GM13976 (cell line): ENCODE data around the gene ADCYAP1R1.

Experiments used
- DNase-seq: peaks from one replicate; pipeline ENCODE4 v3.0.0; 2012; ENCODE audit warnings: low spot score
- CTCF ChIP-seq: IDR thresholded peaks from 2 replicates; pipeline ENCODE4 v1.5.1; 2012; ENCODE audit warnings: borderline replicate concordance, mild to moderate bottlenecking; ENCODE audit not compliant: insufficient read depth; ENCODE audit errors: extremely low read depth, missing control alignments, control extremely low read depth
- in situ Hi-C: fragments of 300-500 bp; cut with MboI; formaldehyde crosslinking; loops from one replicate; pipeline ENCODE4 v1.12.0; 2022; ENCODE audit warnings: low sequenced_read_pairs, mixed read lengths, inconsistent platforms; ENCODE audit not compliant: unreplicated experiment

ADCYAP1R1 gene

DNA sequence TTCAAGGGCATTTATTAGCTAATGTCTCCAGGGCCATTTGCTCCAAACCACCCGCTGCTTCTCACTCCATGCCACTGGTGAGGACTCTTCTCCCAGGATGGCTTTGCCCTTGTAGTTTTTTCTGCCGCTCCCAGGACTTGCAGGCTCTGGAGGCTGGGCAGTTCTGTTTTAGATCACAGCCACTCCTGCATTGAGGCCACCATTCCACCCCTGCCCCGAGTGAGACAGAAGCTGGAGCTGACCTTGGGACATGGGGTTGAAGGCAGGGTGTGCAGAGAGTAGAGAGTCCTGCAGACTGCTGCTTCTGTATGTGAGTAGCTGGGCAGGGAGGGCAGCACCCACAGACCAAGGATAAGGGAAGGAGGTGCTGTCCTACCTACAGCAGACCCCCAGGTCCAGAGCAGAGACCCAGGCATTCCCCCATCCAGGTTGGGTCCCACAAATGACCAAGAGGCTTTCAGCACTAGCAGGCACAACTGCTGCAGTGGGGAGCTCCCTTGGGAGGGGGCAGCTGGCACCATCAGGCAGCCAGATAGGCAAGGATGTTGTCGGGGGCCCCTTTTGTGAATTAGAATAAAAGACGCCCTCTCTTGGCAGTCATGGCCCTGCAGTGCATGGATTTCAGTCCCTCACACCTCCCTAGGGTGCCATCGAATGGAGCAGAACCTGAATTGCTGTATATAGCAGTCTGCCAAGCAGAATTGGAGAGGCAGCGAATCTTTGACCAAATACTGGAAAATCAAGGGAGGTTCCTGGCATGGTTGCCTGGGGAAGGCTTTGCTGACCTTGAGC, 22.7 kb upstream of the ADCYAP1R1 start:
- in situ Hi-C loops: no loop called here
- no peak for DNase-seq
- no peak for TF ChIP-seq CTCF

DNA sequence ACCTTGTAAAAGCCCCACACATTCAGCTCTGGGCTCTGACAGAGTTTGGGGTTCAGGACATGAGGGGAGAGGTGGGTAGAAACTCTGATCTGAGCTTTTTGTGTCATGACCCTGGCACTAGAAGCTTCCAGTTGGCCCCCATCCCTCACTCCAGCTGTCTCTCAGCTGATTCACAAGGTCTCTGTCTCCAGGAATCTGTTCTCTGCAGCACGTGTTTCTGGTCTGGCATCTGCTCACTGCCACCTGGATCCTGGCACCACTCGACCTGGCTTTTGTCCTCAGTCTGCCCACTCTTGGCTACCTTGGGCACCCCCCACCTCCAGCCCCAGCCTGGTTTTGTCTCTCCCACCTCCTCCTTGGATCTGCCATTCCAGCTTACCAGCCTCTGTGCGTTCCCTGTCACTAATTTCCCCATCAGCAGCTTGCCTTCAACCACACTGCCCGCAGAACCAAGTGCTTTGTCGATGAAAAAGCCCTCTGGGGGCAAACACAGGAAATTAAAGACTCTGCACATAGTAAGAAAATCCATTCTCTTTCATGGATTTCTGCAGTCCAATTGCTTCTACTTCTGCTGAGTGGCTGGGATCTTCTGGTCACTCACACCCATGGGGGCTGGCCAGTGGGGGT, 18.3 kb upstream of the ADCYAP1R1 start:
- no peak for TF ChIP-seq CTCF
- DNase-seq: no peak
- in situ Hi-C loops: no loop called here

GRCh38 chr7:31036924-31037323, 15.2 kb upstream of the ADCYAP1R1 start:
- in situ Hi-C loops: no loop called here
- DNase-seq: no peak
- no peak for TF ChIP-seq CTCF

DNA sequence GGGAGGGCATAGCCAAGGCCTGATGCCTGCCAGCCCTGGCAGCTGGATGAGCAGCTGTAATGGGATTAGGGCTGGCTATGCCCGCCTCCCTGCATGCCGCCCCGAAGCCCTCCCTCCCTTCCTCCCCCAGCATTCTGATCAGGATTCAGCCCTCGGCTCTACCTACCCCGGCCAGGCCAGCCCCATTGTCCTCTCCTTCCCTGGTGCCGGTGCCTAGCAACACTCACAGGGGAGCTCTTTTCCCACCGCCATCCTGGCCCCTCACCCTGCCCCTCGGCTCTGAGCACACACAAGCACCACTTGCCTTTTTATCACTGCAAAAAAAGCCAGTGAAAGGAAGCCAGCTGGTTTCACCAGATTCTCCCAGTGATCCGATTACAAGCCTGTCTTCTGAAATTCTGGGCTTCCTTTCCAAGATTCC, 9.0 kb upstream of the ADCYAP1R1 start:
- no peak for TF ChIP-seq CTCF
- in situ Hi-C loops: no loop called here

GRCh38 chr7:31044529-31044928, 7.6 kb upstream of the ADCYAP1R1 start:
- no peak for TF ChIP-seq CTCF
- in situ Hi-C loops: no loop called here
- DNase-seq: no peak

More for the DNA sequence above, 9.0 kb upstream of the ADCYAP1R1 start:
- no peak for DNase-seq

GRCh38 chr7:31046723-31047122, 5.4 kb upstream of the ADCYAP1R1 start:
- no peak for DNase-seq
- TF ChIP-seq CTCF: no peak
- in situ Hi-C loops: no loop called here
